ENCODE data around the gene ARHGAP9.

GRCh38 chr12:57467212-57467874 lies 12.3 kb downstream of the ARHGAP9 start:
- TF ChIP-seq CTCF (IDR thresholded peaks at IDR 0.05; ENCODE audit: insufficient read depth, low read length) (no peak), POLR2AphosphoS5 (IDR thresholded peaks at IDR 0.05; ENCODE audit: low read depth) (no peak), REST (IDR thresholded peaks at IDR 0.05; ENCODE audit: insufficient replicate concordance, low read depth) (no peak), SPI1 (IDR thresholded peaks at IDR 0.05; ENCODE audit: borderline replicate concordance, low read depth) (no peak)
